ENCODE measurements around the gene LUC7L3. TPM values are rescaled to one million over a fixed set of nuclear protein-coding genes. Genes with fewer than 3 reads are reported as not detected.

LUC7L3 gene
- total and polyA plus RNA-seq, 12 donors = 33.7 to 188 (median 46.8) TPM

- intact Hi-C loops (cut with DNase I) = loop anchor here in 7 of 10 donors (5.0 to 10.0 kb wide), 3 partner anchors 50 to 198 kb away; partner anchors contain the start of genes ABCC3 (in 5 of the 7) and SPATA20 (in 3 of the 7)
- no peak for ATAC-seq
- no peak for DNase-seq
These were observed 37.0 kb upstream of the LUC7L3 start for GRCh38 chr17:50682441-50682840.

GRCh38 chr17:50682938-50683337 lies 36.5 kb upstream of the LUC7L3 start:
- 90 to 95% methylated on average over 3 of the region's 3 CpGs for WGBS, 2 donors
- intact Hi-C loops (cut with DNase I) = loop anchor here in 7 of 10 donors (5.0 to 10.0 kb wide), 3 partner anchors 51 to 198 kb away; partner anchors contain the start of genes ABCC3 (in 5 of the 7) and SPATA20 (in 3 of the 7)
- ATAC-seq (no peak), DNase-seq (no peak)
- H3K4me3 ChIP-seq = no peak overlapping the region
- TF ChIP-seq, protein P1, sequence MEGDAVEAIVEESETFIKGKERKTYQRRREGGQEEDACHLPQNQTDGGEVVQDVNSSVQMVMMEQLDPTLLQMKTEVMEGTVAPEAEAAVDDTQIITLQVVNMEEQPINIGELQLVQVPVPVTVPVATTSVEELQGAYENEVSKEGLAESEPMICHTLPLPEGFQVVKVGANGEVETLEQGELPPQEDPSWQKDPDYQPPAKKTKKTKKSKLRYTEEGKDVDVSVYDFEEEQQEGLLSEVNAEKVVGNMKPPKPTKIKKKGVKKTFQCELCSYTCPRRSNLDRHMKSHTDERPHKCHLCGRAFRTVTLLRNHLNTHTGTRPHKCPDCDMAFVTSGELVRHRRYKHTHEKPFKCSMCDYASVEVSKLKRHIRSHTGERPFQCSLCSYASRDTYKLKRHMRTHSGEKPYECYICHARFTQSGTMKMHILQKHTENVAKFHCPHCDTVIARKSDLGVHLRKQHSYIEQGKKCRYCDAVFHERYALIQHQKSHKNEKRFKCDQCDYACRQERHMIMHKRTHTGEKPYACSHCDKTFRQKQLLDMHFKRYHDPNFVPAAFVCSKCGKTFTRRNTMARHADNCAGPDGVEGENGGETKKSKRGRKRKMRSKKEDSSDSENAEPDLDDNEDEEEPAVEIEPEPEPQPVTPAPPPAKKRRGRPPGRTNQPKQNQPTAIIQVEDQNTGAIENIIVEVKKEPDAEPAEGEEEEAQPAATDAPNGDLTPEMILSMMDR (IDR thresholded peaks at IDR 0.05) = no peak
- H3K9me3 ChIP-seq = no peaks in the 10 kb centered on the region
- H3K27ac ChIP-seq = no peak overlapping the region
- H3K36me3 ChIP-seq = no peaks in the 10 kb centered on the region
- H3K4me1 ChIP-seq = peaks cover 0 to 25% (median 15%) of the 10 kb centered on the region in 9 donors
- H3K27me3 ChIP-seq = no peaks in the 10 kb centered on the region

More at GRCh38 chr17:50682441-50682840, 37.0 kb upstream of the LUC7L3 start:
- Histone ChIP-seq H3K27ac (no peak overlapping the region), H3K4me1 (peaks cover 0 to 25% (median 15%) of the 10 kb centered on the region in 9 donors), H3K27me3 (no peaks in the 10 kb centered on the region), H3K36me3 (no peaks in the 10 kb centered on the region), H3K4me3 (no peak overlapping the region), H3K9me3 (no peaks in the 10 kb centered on the region)
- TF ChIP-seq, protein P1 (IDR thresholded peaks at IDR 0.05) = no peak
- 75 to 76% methylated on average over 3 of the region's 3 CpGs for WGBS, 2 donors

- WGBS, 2 donors = 93 to 96% methylated on average over 28 of the region's 28 CpGs
- intact Hi-C loops (cut with DNase I) = loop anchor here in 7 of 10 donors (5.0 to 10.0 kb wide), 3 partner anchors 51 to 199 kb away; partner anchors contain the start of genes ABCC3 (in 5 of the 7) and SPATA20 (in 3 of the 7)
- no peak for ATAC-seq
These were observed 35.7 kb upstream of the LUC7L3 start for GRCh38 chr17:50683434-50684287.

GRCh38 chr17:50684288-50684611 lies 35.2 kb upstream of the LUC7L3 start:
- intact Hi-C loops (cut with DNase I) = loop anchor here in 7 of 10 donors (5.0 to 10.0 kb wide), 3 partner anchors 52 to 199 kb away; partner anchors contain the start of genes ABCC3 (in 5 of the 7) and SPATA20 (in 3 of the 7)

More at GRCh38 chr17:50683434-50684287, 35.7 kb upstream of the LUC7L3 start:
- Histone ChIP-seq H3K27ac (no peak overlapping the region), H3K4me3 (no peak overlapping the region), H3K9me3 (no peaks in the 10 kb centered on the region), H3K36me3 (no peaks in the 10 kb centered on the region), H3K4me1 (peaks cover 0 to 25% (median 15%) of the 10 kb centered on the region in 9 donors), H3K27me3 (no peaks in the 10 kb centered on the region)
- TF ChIP-seq, protein P1 (IDR thresholded peaks at IDR 0.05) = no peak
- DNase-seq = no peak

More at GRCh38 chr17:50684288-50684611, 35.2 kb upstream of the LUC7L3 start:
- Histone ChIP-seq H3K36me3 (no peaks in the 10 kb centered on the region), H3K27ac (no peak overlapping the region), H3K27me3 (no peaks in the 10 kb centered on the region), H3K9me3 (no peaks in the 10 kb centered on the region), H3K4me1 (peaks cover 0 to 30% (median 15%) of the 10 kb centered on the region in 9 donors), H3K4me3 (no peak overlapping the region)
- 89 to 95% methylated on average over 5 of the region's 5 CpGs for WGBS, 2 donors
- TF ChIP-seq, protein P1 (IDR thresholded peaks at IDR 0.05) = no peak
- no peak for DNase-seq
- no peak for ATAC-seq
